Activated CD4-positive, CD25-positive, alpha-beta regulatory T cell treated with anti-CD3 and anti-CD28 coated beads, Interleukin-2, amount 50 U/mL, for 72 hours (primary cell): Measurements from ENCODE around the gene NARS2.
"Not testable (repeated sequence)": the region's sequence is repeated elsewhere in the genome, so short reads cannot be mapped to it uniquely, and the experiment has no call there.

ENCODE experiments used
- DNase-seq: peaks from one replicate; pipeline ENCODE4 v3.0.0; 2021

NARS2 gene

GRCh38 chr11:78472905-78473304, 101.8 kb downstream of the NARS2 start:
- no peak for DNase-seq

- DNase-seq, result no peak
These were observed 102.3 kb downstream of the NARS2 start for GRCh38 chr11:78472382-78472781.

GRCh38 chr11:78470861-78471442, 103.7 kb downstream of the NARS2 start:
- DNase-seq, result no peak

GRCh38 chr11:78469896-78470295, 104.8 kb downstream of the NARS2 start:
- no peak for DNase-seq

- no peak for DNase-seq
These were observed 106.7 kb downstream of the NARS2 start for GRCh38 chr11:78467931-78468330.

GRCh38 chr11:78467370-78467769, 107.3 kb downstream of the NARS2 start:
- DNase-seq, result no peak

- peak; percentile 35 for DNase-seq
These were observed 109.3 kb downstream of the NARS2 start for GRCh38 chr11:78465169-78465942.

GRCh38 chr11:78464787-78465168, 109.9 kb downstream of the NARS2 start:
- not testable (repeated sequence) for DNase-seq

- no peak for DNase-seq
These were observed 114.2 kb downstream of the NARS2 start for GRCh38 chr11:78460471-78460870.

GRCh38 chr11:78459738-78460137, 114.9 kb downstream of the NARS2 start:
- DNase-seq, result no peak

- no peak for DNase-seq
These were observed 117.2 kb downstream of the NARS2 start for GRCh38 chr11:78457448-78457847.

- DNase-seq, result no peak
These were observed 121.3 kb downstream of the NARS2 start for GRCh38 chr11:78453140-78453935.

- no peak for DNase-seq
These were observed 123.1 kb downstream of the NARS2 start for GRCh38 chr11:78451371-78452150.

- no peak for DNase-seq
These were observed 123.8 kb downstream of the NARS2 start for GRCh38 chr11:78450866-78451265.

- DNase-seq, result no peak
These were observed 124.8 kb downstream of the NARS2 start for GRCh38 chr11:78449866-78450265.

- no peak for DNase-seq
These were observed 128.5 kb downstream of the NARS2 start for GRCh38 chr11:78446210-78446609.

GRCh38 chr11:78444726-78445125, 129.9 kb downstream of the NARS2 start:
- no peak for DNase-seq

- no peak for DNase-seq
These were observed 132.7 kb downstream of the NARS2 start for GRCh38 chr11:78441956-78442355.

GRCh38 chr11:78438298-78438975, 136.2 kb downstream of the NARS2 start:
- no peak for DNase-seq

GRCh38 chr11:78432956-78433355, 141.7 kb downstream of the NARS2 start:
- no peak for DNase-seq

GRCh38 chr11:78432058-78432515, 142.6 kb downstream of the NARS2 start:
- no peak for DNase-seq

GRCh38 chr11:78429660-78430059, 145.0 kb downstream of the NARS2 start:
- no peak for DNase-seq
